ENCODE results near the gene ZNF497.

DNA sequence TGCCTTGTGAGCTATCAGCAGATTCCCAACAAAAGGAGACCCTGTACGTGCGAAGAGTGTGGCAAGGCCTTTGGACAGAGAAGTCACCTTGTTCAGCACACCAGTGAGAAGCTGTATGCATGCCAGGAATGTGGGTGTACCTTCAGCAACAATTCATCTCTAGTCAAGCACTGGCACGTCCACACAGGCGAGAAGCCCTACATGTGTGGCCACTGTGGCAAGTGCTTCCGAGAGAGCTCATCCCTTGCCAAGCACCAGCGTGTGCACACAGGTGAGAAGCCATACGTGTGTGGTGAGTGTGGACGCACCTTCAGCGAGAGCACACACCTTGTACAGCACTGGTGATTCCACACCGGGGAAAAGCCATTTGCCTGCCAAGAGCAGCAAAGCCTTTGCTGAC, 43.3 kb downstream of the ZNF497 start:
- TF ChIP-seq, protein P1, sequence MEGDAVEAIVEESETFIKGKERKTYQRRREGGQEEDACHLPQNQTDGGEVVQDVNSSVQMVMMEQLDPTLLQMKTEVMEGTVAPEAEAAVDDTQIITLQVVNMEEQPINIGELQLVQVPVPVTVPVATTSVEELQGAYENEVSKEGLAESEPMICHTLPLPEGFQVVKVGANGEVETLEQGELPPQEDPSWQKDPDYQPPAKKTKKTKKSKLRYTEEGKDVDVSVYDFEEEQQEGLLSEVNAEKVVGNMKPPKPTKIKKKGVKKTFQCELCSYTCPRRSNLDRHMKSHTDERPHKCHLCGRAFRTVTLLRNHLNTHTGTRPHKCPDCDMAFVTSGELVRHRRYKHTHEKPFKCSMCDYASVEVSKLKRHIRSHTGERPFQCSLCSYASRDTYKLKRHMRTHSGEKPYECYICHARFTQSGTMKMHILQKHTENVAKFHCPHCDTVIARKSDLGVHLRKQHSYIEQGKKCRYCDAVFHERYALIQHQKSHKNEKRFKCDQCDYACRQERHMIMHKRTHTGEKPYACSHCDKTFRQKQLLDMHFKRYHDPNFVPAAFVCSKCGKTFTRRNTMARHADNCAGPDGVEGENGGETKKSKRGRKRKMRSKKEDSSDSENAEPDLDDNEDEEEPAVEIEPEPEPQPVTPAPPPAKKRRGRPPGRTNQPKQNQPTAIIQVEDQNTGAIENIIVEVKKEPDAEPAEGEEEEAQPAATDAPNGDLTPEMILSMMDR (IDR thresholded peaks at IDR 0.05) = no peak
- no peak for TF ChIP-seq EZH2 (IDR thresholded peaks at IDR 0.05; ENCODE audit: borderline replicate concordance, insufficient read depth, low read depth, low read length, poor library complexity, severe bottlenecking)

Data from B cell (primary cell).